LoVo (cell line): ENCODE measurements around the gene RASD2.

ENCODE experiments used
- DNase-seq: peaks from one replicate; pipeline ENCODE4 v3.0.0-alpha.2; 2016; ENCODE audit warnings: low spot score

The RASD2 gene

DNA sequence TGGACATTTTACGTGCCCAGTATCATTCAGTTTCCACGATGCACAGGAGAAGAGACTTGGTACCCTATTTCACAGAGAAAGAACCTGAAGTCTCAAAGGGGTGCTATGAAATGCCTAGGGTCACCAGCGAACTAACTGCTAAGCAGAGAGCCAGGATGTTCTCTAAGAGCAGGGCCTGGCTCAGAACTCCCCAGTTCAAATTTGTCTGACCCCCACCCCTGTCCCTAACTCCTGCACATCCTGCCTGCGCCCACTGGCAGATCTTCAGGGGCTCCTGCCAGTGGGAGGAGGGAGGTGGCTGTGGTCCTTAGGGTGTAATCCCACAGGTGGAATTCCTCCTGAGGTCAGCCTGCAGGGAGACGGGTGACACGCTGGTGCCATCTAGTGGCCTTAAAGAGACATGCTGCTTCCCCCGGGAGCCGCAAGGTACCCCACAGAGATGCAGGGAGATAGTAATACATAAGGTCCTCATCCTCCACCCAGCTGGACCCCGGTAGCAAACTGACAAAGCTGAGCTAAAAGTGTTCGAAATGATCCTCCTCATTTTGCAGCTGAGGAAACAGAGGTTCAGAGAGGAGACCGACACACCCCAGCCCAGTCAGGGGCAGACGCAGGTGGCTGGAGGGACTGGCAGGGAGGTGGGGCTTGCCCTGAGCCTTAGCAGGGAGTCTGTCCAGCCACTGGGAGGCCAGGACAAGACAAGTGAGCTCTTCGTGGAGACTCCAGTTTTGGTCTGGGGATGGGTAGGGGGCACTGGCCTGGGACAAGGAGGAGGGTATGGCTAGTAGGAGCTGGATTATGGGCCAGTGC lies 42.4 kb downstream of the RASD2 start:
- DNase-seq = peak; percentile 74

- no peak for DNase-seq
Measured at GRCh38 chr22:35586771-35587170, 46.1 kb downstream of the RASD2 start.

DNA sequence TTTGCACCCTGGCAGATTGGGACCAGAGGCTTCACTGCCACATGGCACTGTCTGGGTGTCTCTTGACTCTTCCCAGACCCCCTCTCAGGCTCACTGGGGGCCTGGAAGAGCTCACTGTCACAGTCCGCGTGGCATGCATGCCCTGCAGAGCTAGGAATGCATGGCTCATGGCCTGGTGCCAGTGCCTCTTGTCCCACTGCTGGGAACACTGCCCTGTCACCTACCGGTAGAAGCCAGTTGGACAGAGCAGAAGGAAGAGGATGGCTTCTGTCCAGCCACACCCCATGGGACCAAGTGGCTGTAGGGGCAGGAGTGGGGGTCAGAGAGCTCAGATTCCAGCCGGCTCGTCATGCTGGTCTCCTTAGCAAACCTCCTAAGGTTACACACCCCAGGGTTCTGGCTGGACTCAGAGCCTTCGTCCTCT lies 46.8 kb downstream of the RASD2 start:
- peak; percentile 30 for DNase-seq

DNA sequence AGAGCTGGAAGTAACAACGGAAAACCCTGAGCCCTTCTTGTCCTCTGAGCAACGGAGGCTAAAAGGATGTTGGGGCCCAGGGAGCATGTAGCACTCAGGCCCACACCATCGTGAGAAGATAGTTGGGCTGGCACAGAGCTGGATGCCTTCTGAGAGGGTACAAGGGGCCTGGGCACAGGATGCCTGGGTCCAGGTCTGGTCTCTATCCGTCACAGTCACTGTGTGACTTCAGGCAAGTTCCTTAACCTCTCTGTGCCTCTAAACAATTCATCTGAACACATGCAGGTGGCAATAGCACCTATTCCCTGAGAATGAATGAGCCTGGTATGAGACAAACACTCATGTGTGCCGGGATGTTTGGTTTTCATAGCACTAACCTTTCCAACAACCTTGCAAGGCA lies 47.3 kb downstream of the RASD2 start:
- no peak for DNase-seq

DNA sequence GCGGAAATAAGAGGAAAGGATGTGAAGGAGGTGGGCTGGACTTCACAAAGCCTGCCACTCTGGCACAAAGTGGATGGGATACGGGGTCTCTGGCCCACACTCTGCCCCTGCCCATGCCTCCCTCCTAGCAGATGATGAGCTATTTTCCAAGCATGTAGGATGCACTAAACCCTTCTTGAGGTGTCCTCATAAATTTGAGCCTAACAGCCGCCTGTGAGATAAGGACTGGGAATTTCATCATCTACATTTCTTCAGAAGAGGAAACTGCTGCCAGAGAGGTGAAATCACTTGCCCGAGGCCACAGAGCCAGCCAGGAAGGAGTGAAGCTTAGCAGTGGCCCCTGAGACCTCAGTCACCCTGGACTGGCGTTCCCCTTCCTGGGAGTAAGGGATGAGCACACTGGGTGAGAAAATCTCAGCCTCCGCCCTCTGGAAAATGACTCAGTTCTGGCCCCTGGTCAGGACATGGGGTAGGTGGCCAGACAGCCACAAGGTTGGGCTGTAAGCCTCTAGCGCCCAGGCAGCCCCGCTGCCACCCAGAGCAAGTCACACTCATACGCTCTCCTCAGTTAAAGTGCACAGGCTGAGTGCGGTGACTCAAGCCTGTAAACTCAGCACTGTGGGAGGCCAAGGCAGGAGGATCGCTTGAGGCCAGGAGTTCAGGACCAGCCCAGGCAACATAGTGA lies 48.6 kb downstream of the RASD2 start:
- peak; percentile 73 for DNase-seq

GRCh38 chr22:35589756-35590093 lies 49.1 kb downstream of the RASD2 start:
- DNase-seq = no peak

DNA sequence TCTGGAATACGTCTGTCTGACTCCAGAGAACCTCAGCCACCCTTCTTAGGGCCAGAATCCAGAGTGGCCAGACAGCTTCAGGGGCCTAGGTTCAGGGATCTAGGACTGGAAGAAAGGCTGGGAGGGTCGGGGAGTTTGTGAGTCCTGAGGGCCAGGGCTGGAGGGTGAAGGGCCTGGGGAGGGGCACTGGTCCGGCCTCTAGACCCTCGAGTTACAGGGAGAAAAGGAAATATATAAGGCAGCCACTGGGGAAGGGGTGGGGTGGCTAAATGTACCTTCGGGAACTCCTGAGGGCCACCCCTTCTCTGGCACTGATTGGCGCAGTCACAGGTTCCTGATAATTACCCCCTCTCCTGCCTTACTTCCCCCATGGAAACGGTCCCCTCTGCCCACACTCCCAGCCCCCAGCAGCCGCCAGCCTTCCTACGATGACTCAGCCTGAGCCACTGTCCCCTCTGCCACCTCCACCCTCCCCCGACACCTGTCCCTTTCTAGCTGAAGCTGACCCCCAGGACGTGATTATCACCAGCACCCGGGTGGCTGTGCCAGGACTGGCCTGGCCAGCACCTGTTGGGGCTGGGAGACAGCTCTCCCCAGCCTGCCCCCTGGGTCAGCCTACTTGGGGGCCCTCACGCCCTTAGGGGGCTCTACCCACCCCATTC lies 50.1 kb downstream of the RASD2 start:
- DNase-seq = no peak

- DNase-seq = no peak
Measured at GRCh38 chr22:35591714-35592417, 51.2 kb downstream of the RASD2 start.

DNA sequence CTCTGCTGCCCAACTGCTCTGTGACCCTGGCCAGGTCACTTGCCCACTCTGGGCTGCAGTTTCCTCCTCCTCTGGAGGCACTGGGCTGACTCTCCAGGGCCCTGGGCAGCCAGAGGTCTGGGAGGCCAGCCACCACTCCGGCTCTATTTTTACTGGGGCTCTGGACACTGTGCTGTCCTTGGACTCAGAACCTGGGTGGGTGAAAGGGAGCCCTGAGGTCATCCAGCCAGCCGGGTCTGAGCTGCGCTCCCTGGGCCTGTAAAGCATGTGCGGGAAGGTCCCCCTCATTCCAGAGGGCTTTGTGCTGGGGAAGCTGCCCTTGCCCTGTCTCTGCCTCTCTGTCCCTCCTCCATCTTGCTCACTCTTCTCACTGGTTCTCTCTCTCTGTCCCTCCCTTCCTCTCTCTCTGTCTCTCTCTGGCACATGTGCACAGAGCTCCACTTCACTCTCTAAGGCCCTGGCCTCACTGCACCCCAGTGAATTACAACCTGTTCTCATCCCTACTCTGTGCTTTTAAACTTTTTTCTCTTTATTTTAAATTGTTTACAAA lies 51.9 kb downstream of the RASD2 start:
- DNase-seq = no peak

DNA sequence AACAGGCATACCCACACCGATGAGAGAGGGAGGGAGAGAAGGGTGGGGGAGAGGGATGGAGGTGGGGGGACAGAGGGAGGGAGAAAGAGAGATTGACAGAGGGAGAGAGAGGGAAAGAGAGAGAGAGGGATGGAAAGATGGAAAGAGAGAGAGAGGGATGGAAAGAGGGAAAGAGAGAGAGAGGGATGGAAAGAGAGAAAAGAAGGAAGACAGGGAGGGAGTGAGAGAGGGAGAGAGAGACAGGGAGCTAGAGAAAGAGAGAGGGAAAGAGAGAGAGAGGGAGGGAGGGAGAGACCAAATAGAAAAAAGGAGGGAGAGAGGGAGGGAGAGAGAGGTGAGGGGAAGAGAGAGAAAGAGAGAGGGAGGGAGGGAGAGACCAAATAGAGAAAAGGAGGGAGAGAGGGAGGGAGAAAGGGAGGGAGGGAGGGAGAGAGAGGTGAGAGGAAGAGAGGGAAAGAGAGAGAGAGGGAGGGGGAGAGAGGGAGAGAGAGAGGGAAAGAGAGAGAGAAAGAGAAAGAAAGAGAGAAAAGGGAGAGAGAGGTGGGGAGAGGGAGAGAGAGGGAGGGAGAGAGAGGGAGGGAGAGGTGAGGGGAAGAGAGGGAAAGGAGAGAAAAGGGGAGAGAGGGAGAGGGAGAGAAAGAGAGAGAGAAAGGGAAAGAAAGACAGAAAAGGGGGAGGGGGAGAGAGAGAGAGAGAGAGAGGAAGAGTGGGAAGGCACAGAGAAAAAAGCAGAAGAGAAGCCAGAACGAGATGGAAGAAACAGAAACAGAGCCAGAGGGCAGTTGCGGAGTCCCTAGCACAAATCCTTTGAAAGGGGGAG lies 52.6 kb downstream of the RASD2 start:
- DNase-seq = no peak

- no peak for DNase-seq
Measured at GRCh38 chr22:35593891-35594470, 53.4 kb downstream of the RASD2 start.

- no peak for DNase-seq
Measured at GRCh38 chr22:35594686-35595085, 54.1 kb downstream of the RASD2 start.

DNA sequence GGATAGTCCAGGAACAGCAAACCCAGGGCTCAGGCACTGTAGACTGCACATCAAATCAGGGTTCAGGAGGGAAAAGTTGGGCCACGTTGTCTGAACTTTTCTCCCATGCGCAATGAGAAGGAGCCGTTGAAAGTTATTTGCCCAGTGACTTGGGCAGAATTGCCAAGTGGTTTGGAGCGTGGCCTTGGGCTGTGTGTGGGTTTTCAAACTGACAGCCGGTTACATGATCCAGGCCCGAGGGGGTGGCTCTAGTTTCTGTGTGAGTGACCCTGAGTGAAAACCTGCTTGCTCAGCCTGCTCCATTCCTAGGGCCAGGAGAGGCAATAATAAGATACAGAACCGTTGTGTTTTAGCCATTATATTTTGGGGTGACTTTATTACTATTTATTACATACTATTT lies 56.2 kb downstream of the RASD2 start:
- no peak for DNase-seq

GRCh38 chr22:35597692-35598395 lies 57.2 kb downstream of the RASD2 start:
- no peak for DNase-seq

DNA sequence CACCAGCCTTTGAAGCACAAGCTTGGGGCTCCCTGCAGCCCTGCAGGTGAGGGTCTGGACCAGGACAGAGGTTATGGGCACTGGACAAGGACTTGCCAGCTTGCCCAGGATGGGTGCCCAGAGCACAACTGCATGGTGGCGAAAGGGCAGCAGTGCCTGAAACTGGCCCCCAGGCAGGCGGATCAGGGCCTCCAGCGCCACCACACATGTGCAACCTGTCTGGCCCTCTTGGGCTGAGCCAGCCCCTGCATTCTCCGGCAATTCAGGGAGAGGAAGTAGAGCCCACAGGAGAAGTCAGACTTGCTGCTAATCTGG lies 57.7 kb downstream of the RASD2 start:
- DNase-seq = no peak

- no peak for DNase-seq
Measured at GRCh38 chr22:35599364-35599763, 58.7 kb downstream of the RASD2 start.

GRCh38 chr22:35600476-35600875 lies 59.8 kb downstream of the RASD2 start:
- DNase-seq = no peak

DNA sequence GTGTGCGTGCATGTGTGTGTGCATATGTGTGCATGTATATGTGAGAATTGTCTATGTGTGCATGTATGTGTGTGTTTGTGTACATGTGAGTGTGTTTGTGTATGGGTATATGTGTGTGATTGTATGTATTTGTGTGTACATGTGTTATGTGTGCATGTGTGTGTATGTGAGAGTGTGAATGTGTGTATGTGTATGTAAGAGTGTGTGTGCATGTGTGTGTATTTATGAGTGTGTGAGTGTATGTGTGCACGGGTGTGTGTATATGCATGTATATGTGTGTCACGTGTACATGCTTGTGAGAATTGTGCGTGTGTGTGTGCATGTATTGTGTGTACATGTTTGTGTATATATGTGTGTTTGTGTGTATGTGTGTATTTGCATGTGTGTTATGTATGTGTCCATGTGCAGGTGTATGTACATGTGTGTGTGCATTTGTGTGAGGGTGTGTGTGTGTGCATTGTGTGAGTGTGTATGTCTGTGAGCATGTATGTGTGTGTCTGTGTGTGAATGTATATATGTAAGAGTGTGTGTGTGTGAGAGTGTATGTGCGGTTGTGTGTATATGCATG lies 60.5 kb downstream of the RASD2 start:
- no peak for DNase-seq

GRCh38 chr22:35601743-35602615 lies 61.3 kb downstream of the RASD2 start:
- DNase-seq = peak; percentile 44
